HEK293 (cell line): ENCODE measurements around the gene CCDC152.

ENCODE experiments used
- CTCF ChIA-PET: fragments of 350-600 bp; formaldehyde crosslinking; extraction: SDS; loops from one replicate; lab custom pipeline; 2021; ENCODE audit warnings: antibody characterized with exemption; lab: Yijun Ruan, JAX
- POLR2A ChIA-PET: fragments of 300-600 bp; formaldehyde crosslinking; extraction: SDS; loops from one replicate; lab custom pipeline; 2020; ENCODE audit warnings: antibody characterized with exemption, inconsistent platforms; lab: Yijun Ruan, JAX
- H3K27ac ChIP-seq: fragments of 200-500 bp; sonication (Bioruptor generic); 2 replicates; pipeline ENCODE4 v1.5.1; 2014; ENCODE audit warnings: low read depth, low read length, control low read depth, inconsistent platforms; ENCODE audit errors: extremely low read depth
- H3K36me3 ChIP-seq, 2 experiments: fragments of 200-500 bp in 1 of 2; sonication (Bioruptor generic) in 1 of 2; 1 replicate in 1 of 2; 2 replicates in 1 of 2; pipeline ENCODE4 v1.5.1; 2014 to 2017; ENCODE audit warnings: inconsistent platforms in 2 of 2, low read length in 2 of 2; ENCODE audit not compliant: control insufficient read depth in 2 of 2, insufficient read depth in 1 of 2
- H3K4me1 ChIP-seq: fragments of 200-500 bp; sonication (Bioruptor generic); 2 replicates; pipeline ENCODE4 v1.5.1; 2014; ENCODE audit warnings: mild to moderate bottlenecking, low read length, inconsistent platforms; ENCODE audit not compliant: control insufficient read depth, insufficient read depth
- H3K4me3 ChIP-seq: 2 replicates; pipeline ENCODE4 v1.5.1; 2011; ENCODE audit warnings: low read depth, mild to moderate bottlenecking, control low read depth, low read length, moderate library complexity
- H3K9me3 ChIP-seq: fragments of 200-500 bp; sonication (Bioruptor generic); 2 replicates; pipeline ENCODE4 v1.5.1; 2014; ENCODE audit warnings: low read depth, low read length, inconsistent platforms; ENCODE audit not compliant: control insufficient read depth, insufficient read depth
- GLI4 ChIP-seq: fragments of 450-650 bp; formaldehyde crosslinking; IDR thresholded peaks from 2 replicates; pipeline ENCODE4 v1.5.1; 2016; ENCODE audit warnings: missing biosample characterization, missing genetic modification characterization
- HOXC10 ChIP-seq: sonication (generic); formaldehyde crosslinking; IDR thresholded peaks from 2 replicates; pipeline ENCODE4 v1.8.1; 2023; ENCODE audit warnings: mild to moderate bottlenecking, missing genetic modification reagents
- HOXD13 ChIP-seq: sonication (generic); formaldehyde crosslinking; IDR thresholded peaks from 2 replicates; pipeline ENCODE4 v1.8.0; 2022; ENCODE audit warnings: missing genetic modification reagents, borderline replicate concordance
- KLF9 ChIP-seq: fragments of 450-650 bp; formaldehyde crosslinking; IDR thresholded peaks from 2 replicates; pipeline ENCODE4 v1.5.1; 2016; ENCODE audit warnings: missing biosample characterization, missing genetic modification characterization, low read depth
- MZF1 ChIP-seq: fragments of 450-650 bp; formaldehyde crosslinking; IDR thresholded peaks from 2 replicates; pipeline ENCODE4 v1.5.1; 2017; ENCODE audit warnings: missing biosample characterization, missing genetic modification characterization, borderline replicate concordance
- REPIN1 ChIP-seq: fragments of 450-650 bp; formaldehyde crosslinking; IDR thresholded peaks from 2 replicates; pipeline ENCODE4 v1.5.1; 2017; ENCODE audit warnings: missing biosample characterization, missing genetic modification characterization, low read depth
- SCRT2 ChIP-seq: fragments of 450-650 bp; formaldehyde crosslinking; IDR thresholded peaks from 2 replicates; pipeline ENCODE4 v1.5.1; 2016; ENCODE audit warnings: missing biosample characterization, missing genetic modification characterization
- SETDB1 ChIP-seq: IDR thresholded peaks from one replicate; pipeline ENCODE4 v1.6.1; 2017; ENCODE audit warnings: mild to moderate bottlenecking, low read length, moderate library complexity, mixed read lengths; ENCODE audit not compliant: insufficient read length
- SP2 ChIP-seq: fragments of 450-650 bp; formaldehyde crosslinking; IDR thresholded peaks from 2 replicates; pipeline ENCODE4 v1.5.1; 2016; ENCODE audit warnings: missing biosample characterization, missing genetic modification characterization
- ZNF112 ChIP-seq: fragments of 450-650 bp; formaldehyde crosslinking; IDR thresholded peaks from 2 replicates; pipeline ENCODE4 v1.5.0; 2017; ENCODE audit warnings: missing biosample characterization, missing genetic modification characterization
- ZNF121 ChIP-seq: fragments of 450-650 bp; formaldehyde crosslinking; IDR thresholded peaks from 2 replicates; pipeline ENCODE4 v1.5.1; 2016; ENCODE audit warnings: missing biosample characterization, missing genetic modification characterization
- ZNF157 ChIP-seq: fragments of 450-650 bp; formaldehyde crosslinking; IDR thresholded peaks from 2 replicates; pipeline ENCODE4 v1.5.1; 2016; ENCODE audit warnings: missing biosample characterization, missing genetic modification characterization
- ZNF169 ChIP-seq: fragments of 450-650 bp; formaldehyde crosslinking; IDR thresholded peaks from 2 replicates; pipeline ENCODE4 v1.5.1; 2016; ENCODE audit warnings: missing biosample characterization, missing genetic modification characterization
- ZNF24 ChIP-seq: fragments of 450-650 bp; formaldehyde crosslinking; IDR thresholded peaks from 2 replicates; pipeline ENCODE4 v1.5.1; 2016; ENCODE audit warnings: missing biosample characterization, missing genetic modification characterization
- ZNF274 ChIP-seq, 2 experiments: fragments of 200-500 bp in 1 of 2; fragments of 450-650 bp in 1 of 2; sonication (Bioruptor generic) in 1 of 2; formaldehyde crosslinking in 1 of 2; IDR thresholded peaks; 2 replicates each; pipeline versions ENCODE4 v1.5.1 to v1.6.1; 2014 to 2016; ENCODE audit warnings: borderline replicate concordance in 1 of 2, inconsistent platforms in 1 of 2, low read length in 1 of 2, missing biosample characterization in 1 of 2, missing genetic modification characterization in 1 of 2
- ZNF510 ChIP-seq: fragments of 450-650 bp; formaldehyde crosslinking; IDR thresholded peaks from 2 replicates; pipeline ENCODE4 v1.5.1; 2018; ENCODE audit warnings: mild to moderate bottlenecking, missing genetic modification characterization, missing biosample characterization; ENCODE audit not compliant: insufficient replicate concordance
- ZNF555 ChIP-seq: fragments of 450-650 bp; formaldehyde crosslinking; conservative IDR thresholded peaks from 2 replicates; pipeline ENCODE4 v1.5.1; 2017; ENCODE audit warnings: missing biosample characterization, mild to moderate bottlenecking, missing genetic modification characterization, inconsistent platforms
- ZNF558 ChIP-seq: fragments of 450-650 bp; formaldehyde crosslinking; IDR thresholded peaks from 2 replicates; pipeline ENCODE4 v1.5.1; 2016; ENCODE audit warnings: missing biosample characterization, missing genetic modification characterization
- TF ChIP-seq, protein P1 (sequence below): fragments of 450-650 bp; formaldehyde crosslinking; IDR thresholded peaks from 2 replicates; pipeline ENCODE4; 2016; ENCODE audit warnings: missing biosample characterization, missing genetic modification characterization
- TF ChIP-seq, protein P2 (sequence below): fragments of 450-650 bp; formaldehyde crosslinking; IDR thresholded peaks from 2 replicates; pipeline ENCODE4 v1.5.1; 2016; ENCODE audit warnings: missing biosample characterization, missing genetic modification characterization, low read depth
- TF ChIP-seq, protein P3 (sequence below): fragments of 450-650 bp; formaldehyde crosslinking; IDR thresholded peaks from 2 replicates; pipeline ENCODE4 v1.5.1; 2017; ENCODE audit warnings: missing biosample characterization, missing genetic modification characterization
- TF ChIP-seq, protein P4 (sequence below): fragments of 450-650 bp; formaldehyde crosslinking; IDR thresholded peaks from 2 replicates; pipeline ENCODE4 v1.5.1; 2016; ENCODE audit warnings: missing biosample characterization, missing genetic modification characterization
- TF ChIP-seq, protein P5 (sequence below): fragments of 450-650 bp; formaldehyde crosslinking; IDR thresholded peaks from 2 replicates; pipeline ENCODE4 v1.5.1; 2016; ENCODE audit warnings: missing biosample characterization, missing genetic modification characterization

Gene CCDC152

DNA sequence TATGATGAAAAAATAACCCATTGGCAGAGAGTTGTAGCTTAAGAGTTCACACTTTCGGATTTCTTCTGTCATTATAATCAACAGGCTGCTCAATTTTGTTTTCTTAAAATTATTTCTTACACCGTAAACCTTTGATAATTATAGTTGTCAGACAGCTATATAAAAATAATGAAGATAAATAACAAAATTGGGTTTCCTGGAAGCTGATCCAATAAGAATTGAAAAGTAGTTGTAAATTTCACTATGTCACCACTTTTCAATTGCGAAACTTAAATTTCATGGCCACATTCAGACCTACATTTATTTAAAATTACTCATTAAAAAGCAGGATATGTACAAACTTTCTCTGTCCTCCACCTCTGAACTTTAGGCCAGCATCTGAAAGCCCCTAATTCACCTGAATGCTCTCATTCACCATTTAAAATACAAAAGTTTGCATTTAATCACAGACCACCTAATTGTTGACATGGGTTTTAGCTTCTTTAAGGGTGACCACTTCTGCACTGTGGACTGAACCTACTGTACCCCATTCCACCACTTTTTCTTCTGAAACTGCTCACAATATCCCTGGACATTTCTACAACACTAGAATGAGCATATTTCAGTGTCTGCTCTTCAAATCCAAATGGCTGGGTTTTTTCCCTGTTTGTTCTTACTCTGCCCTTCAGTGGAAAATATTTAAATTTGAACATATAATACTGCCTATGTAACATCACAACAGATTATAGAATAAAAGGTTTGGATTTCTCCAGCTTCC, 54.4 kb downstream of the CCDC152 start:
- Histone ChIP-seq H3K4me1 (peaks cover 10% of the 10 kb centered on the region), H3K4me3 (peak overlapping the region; percentile 40), H3K27ac (peak overlapping the region; percentile 91), H3K36me3 (peaks cover 21 to 22% of the 10 kb centered on the region in 2 experiments), H3K9me3 (no peaks in the 10 kb centered on the region)
- POLR2A ChIA-PET = interaction anchor here (1.3 kb wide), 1 partner anchor 9 kb away, joined by 5 read pairs; no protein-coding TSS in a partner anchor
- no peak for TF ChIP-seq KLF9 (tag by site-specific recombination)
- TF ChIP-seq SCRT2 (tag by site-specific recombination) = peak; percentile 31; the same call in 1 of the 2 replicates
- CTCF ChIA-PET = interaction anchor here (0.8 to 1.4 kb wide), 3 partner anchors 79 to 907 kb away, joined by 3 to 10 read pairs (median 4); no protein-coding TSS in a partner anchor

DNA sequence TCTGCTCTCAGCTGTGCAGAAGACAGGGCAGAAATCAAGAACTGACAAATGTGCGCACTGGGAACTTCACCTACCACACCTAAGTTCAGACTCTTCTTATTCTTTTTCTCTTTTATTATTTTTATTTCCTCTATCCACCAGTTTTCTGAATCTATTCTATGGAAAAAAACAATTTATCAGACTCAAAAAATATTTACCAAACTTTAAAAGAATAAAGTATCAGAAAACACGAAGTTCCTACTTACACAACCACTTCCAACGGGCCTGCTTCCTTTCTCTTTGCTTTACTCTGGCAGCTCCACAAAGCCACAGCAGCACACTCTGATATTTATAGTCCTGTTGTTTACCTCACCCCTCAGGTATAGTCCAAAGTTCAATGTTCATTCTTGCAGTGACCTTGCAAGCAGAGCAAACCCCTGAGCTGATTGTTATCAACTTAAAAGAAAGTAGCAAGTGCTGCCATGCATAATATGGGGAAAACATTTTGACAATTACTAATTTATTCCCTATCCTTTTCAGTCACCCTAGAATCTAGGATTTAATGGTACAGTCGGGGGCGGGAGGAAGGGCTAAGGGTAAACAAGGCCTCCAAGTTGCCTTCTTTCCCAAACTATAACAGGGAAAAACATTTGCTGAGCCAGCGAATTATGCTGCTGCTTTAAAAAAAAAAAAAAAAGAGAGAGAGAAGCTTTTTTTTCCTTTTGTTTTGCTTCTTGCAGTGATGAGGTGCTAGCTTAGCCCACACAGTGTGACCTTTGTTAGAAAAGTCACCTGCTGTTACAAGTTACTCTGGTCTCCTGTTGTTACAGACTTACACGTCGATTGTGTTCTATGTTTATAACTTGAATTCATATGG, 55.2 kb downstream of the CCDC152 start, which contains the start of gene SELENOP:
Gene SELENOP (minus strand): TSS at position 302 of the 856 bp plus-strand sequence. CDS start 3,539 bp downstream, outside the sequence.
- Histone ChIP-seq H3K4me1 (peaks cover 10% of the 10 kb centered on the region), H3K27ac (peak within 1 kb of the TSS; percentile 91)
- POLR2A ChIA-PET = interaction anchor here (0.6 to 1.3 kb wide), 3 partner anchors 8 to 451 kb away, joined by 3 to 5 read pairs (median 3); no protein-coding TSS in a partner anchor
- TF ChIP-seq SP2 (tag by site-specific recombination) = no peak
- no peak for TF ChIP-seq ZNF555 (tag by site-specific recombination)
- TF ChIP-seq, protein P1, sequence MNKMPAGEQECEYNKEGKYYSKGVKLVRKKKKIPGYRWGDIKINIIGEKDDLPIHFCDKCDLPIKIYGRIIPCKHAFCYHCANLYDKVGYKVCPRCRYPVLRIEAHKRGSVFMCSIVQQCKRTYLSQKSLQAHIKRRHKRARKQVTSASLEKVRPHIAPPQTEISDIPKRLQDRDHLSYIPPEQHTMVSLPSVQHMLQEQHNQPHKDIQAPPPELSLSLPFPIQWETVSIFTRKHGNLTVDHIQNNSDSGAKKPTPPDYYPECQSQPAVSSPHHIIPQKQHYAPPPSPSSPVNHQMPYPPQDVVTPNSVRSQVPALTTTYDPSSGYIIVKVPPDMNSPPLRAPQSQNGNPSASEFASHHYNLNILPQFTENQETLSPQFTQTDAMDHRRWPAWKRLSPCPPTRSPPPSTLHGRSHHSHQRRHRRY (tag by site-specific recombination) = no peak
- TF ChIP-seq ZNF24 (tag by site-specific recombination) = no peak
- TF ChIP-seq ZNF510 (tag by site-specific recombination) = no peak
- no peak for TF ChIP-seq MZF1
- no peak for TF ChIP-seq HOXD13 (CRISPR knock-in tag)
- TF ChIP-seq GLI4 (tag by site-specific recombination) = no peak
- TF ChIP-seq, protein P2, sequence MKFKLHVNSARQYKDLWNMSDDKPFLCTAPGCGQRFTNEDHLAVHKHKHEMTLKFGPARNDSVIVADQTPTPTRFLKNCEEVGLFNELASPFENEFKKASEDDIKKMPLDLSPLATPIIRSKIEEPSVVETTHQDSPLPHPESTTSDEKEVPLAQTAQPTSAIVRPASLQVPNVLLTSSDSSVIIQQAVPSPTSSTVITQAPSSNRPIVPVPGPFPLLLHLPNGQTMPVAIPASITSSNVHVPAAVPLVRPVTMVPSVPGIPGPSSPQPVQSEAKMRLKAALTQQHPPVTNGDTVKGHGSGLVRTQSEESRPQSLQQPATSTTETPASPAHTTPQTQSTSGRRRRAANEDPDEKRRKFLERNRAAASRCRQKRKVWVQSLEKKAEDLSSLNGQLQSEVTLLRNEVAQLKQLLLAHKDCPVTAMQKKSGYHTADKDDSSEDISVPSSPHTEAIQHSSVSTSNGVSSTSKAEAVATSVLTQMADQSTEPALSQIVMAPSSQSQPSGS = no peak
- TF ChIP-seq ZNF558 (tag by site-specific recombination) = no peak
- TF ChIP-seq ZNF169 (tag by site-specific recombination) = no peak
- TF ChIP-seq, protein P3, sequence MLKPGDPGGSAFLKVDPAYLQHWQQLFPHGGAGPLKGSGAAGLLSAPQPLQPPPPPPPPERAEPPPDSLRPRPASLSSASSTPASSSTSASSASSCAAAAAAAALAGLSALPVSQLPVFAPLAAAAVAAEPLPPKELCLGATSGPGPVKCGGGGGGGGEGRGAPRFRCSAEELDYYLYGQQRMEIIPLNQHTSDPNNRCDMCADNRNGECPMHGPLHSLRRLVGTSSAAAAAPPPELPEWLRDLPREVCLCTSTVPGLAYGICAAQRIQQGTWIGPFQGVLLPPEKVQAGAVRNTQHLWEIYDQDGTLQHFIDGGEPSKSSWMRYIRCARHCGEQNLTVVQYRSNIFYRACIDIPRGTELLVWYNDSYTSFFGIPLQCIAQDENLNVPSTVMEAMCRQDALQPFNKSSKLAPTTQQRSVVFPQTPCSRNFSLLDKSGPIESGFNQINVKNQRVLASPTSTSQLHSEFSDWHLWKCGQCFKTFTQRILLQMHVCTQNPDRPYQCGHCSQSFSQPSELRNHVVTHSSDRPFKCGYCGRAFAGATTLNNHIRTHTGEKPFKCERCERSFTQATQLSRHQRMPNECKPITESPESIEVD (tag by site-specific recombination) = no peak
- no peak for TF ChIP-seq ZNF274 (IDR thresholded peaks at IDR 0.05; ENCODE audit: low read length)
- no peak for TF ChIP-seq ZNF274 (tag by site-specific recombination; IDR thresholded peaks at IDR 0.05; ENCODE audit: borderline replicate concordance)
- no peak for TF ChIP-seq ZNF157
- no peak for TF ChIP-seq HOXC10 (CRISPR knock-in tag)
- no peak for TF ChIP-seq ZNF112 (tag by site-specific recombination)
- no peak for TF ChIP-seq SETDB1
- TF ChIP-seq ZNF121 (tag by site-specific recombination) = no peak
- TF ChIP-seq REPIN1 (tag by site-specific recombination) = no peak
- TF ChIP-seq, protein P4, sequence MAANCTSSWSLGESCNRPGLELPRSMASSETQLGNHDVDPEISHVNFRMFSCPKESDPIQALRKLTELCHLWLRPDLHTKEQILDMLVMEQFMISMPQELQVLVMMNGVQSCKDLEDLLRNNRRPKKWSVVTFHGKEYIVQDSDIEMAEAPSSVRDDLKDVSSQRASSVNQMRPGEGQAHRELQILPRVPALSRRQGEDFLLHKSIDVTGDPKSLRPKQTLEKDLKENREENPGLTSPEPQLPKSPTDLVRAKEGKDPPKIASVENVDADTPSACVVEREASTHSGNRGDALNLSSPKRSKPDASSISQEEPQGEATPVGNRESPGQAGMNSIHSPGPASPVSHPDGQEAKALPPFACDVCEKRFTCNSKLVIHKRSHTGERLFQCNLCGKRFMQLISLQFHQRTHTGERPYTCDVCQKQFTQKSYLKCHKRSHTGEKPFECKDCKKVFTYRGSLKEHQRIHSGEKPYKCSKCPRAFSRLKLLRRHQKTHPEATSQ (tag by site-specific recombination) = no peak
- no peak for TF ChIP-seq KLF9 (tag by site-specific recombination)
- TF ChIP-seq, protein P5, sequence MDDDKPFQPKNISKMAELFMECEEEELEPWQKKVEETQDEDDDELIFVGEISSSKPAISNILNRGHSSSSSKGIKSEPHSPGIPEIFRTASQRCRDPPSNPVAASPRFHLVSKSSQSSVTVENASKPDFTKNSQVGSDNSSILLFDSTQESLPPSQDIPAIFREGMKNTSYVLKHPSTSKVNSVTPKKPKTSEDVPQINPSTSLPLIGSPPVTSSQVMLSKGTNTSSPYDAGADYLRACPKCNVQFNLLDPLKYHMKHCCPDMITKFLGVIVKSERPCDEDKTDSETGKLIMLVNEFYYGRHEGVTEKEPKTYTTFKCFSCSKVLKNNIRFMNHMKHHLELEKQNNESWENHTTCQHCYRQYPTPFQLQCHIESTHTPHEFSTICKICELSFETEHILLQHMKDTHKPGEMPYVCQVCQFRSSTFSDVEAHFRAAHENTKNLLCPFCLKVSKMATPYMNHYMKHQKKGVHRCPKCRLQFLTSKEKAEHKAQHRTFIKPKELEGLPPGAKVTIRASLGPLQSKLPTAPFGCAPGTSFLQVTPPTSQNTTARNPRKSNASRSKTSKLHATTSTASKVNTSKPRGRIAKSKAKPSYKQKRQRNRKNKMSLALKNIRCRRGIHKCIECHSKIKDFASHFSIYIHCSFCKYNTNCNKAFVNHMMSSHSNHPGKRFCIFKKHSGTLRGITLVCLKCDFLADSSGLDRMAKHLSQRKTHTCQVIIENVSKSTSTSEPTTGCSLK (tag by site-specific recombination) = no peak

More for the DNA sequence above, 55.2 kb downstream of the CCDC152 start, which contains the start of gene SELENOP:
- H3K4me3 ChIP-seq = peak within 1 kb of the TSS; percentile 40
- CTCF ChIA-PET = interaction anchor here (0.5 to 0.8 kb wide), 7 partner anchors 9 to 1542 kb away, joined by 3 to 4 read pairs (median 4); no protein-coding TSS in a partner anchor
- H3K9me3 ChIP-seq = no peaks in the 10 kb centered on the region
- H3K36me3 ChIP-seq = peaks cover 13 to 14% of the 10 kb centered on the region in 2 experiments; a peak in 2 of 3 replicates
